Astrocyte (in vitro differentiated cells and primary cell): ENCODE measurements around the gene FAT3.

ENCODE experiments used
- CTCF ChIP-seq: IDR thresholded peaks from 2 replicates; pipeline ENCODE4 v1.5.1; 2011; ENCODE audit warnings: low read depth, mild to moderate bottlenecking, inconsistent platforms, low read length, moderate library complexity; ENCODE audit not compliant: insufficient read depth
- EZH2 ChIP-seq: IDR thresholded peaks from 2 replicates; pipeline ENCODE4 v1.6.1; 2012; ENCODE audit warnings: mild to moderate bottlenecking, low read length, inconsistent platforms; ENCODE audit not compliant: insufficient read depth

- TF ChIP-seq CTCF (no peak), EZH2 (no peak)
Measured at GRCh38 chr11:92257536-92257935, 32.9 kb downstream of the FAT3 start.
